H9 (cell line): ENCODE data around the gene DNASE1. TPM values are rescaled to one million over a fixed set of nuclear protein-coding genes. Genes with fewer than 3 reads are reported as not detected.

Source experiments
- DNase-seq: peaks from one replicate; pipeline ENCODE4 v3.0.0-alpha.2; 2017
- H2AFZ ChIP-seq: one replicate; pipeline ENCODE4 v1.6.1; 2013; ENCODE audit warnings: mild to moderate bottlenecking, low read length, control low read depth, moderate library complexity
- H2AK5ac ChIP-seq: 2 replicates; pipeline ENCODE4 v1.6.1; 2013; ENCODE audit warnings: low read length, control low read depth, mixed read lengths; ENCODE audit not compliant: insufficient read length
- H2BK120ac ChIP-seq: one replicate; pipeline ENCODE4 v1.6.1; 2013; ENCODE audit warnings: low read depth, mild to moderate bottlenecking, low read length, control low read depth, inconsistent platforms; ENCODE audit not compliant: poor library complexity, severe bottlenecking
- H2BK12ac ChIP-seq: 2 replicates; pipeline ENCODE4 v1.6.1; 2013; ENCODE audit warnings: low read length, control low read depth, mixed read lengths, low read depth; ENCODE audit not compliant: insufficient read length
- H2BK15ac ChIP-seq: 2 replicates; pipeline ENCODE4 v1.6.1; 2013; ENCODE audit warnings: low read depth, low read length, control low read depth
- H2BK20ac ChIP-seq: one replicate; pipeline ENCODE4 v1.6.1; 2013; ENCODE audit warnings: low read depth, mild to moderate bottlenecking, low read length, control low read depth, inconsistent platforms; ENCODE audit not compliant: poor library complexity, severe bottlenecking
- H2BK5ac ChIP-seq: 2 replicates; pipeline ENCODE4 v1.6.1; 2013; ENCODE audit warnings: low read length, control low read depth, mixed read lengths; ENCODE audit not compliant: insufficient read length
- H3K14ac ChIP-seq: 2 replicates; pipeline ENCODE4 v1.6.1; 2013; ENCODE audit warnings: low read length, control low read depth; ENCODE audit not compliant: insufficient read depth
- H3K18ac ChIP-seq: 2 replicates; pipeline ENCODE4 v1.6.1; 2013; ENCODE audit warnings: low read depth, mild to moderate bottlenecking, mixed read lengths, low read length, control low read depth; ENCODE audit not compliant: insufficient read length
- H3K23ac ChIP-seq: 2 replicates; pipeline ENCODE4 v1.6.1; 2013; ENCODE audit warnings: low read length, control low read depth, mixed read lengths, low read depth; ENCODE audit not compliant: insufficient read length
- H3K23me2 ChIP-seq: 2 replicates; pipeline ENCODE4 v1.6.1; 2013; ENCODE audit warnings: low read depth, mild to moderate bottlenecking, mixed read lengths, low read length, control low read depth; ENCODE audit not compliant: insufficient read length, poor library complexity, severe bottlenecking
- H3K27ac ChIP-seq: 2 replicates; pipeline ENCODE4 v1.5.1; 2013; ENCODE audit warnings: low read length, control low read depth, mixed read lengths, low read depth; ENCODE audit not compliant: insufficient read length
- H3K27me3 ChIP-seq: 2 replicates; pipeline ENCODE4 v1.6.1; 2013; ENCODE audit warnings: low read length, control low read depth, inconsistent platforms; ENCODE audit not compliant: insufficient read depth
- H3K4ac ChIP-seq: 2 replicates; pipeline ENCODE4 v1.6.1; 2013; ENCODE audit warnings: low read depth, mild to moderate bottlenecking, control low read depth, inconsistent platforms, low read length, moderate library complexity
- H3K4me1 ChIP-seq: 2 replicates; pipeline ENCODE4 v1.6.1; 2013; ENCODE audit warnings: low read length, control low read depth, inconsistent platforms; ENCODE audit not compliant: insufficient read depth
- H3K4me2 ChIP-seq: 2 replicates; pipeline ENCODE4 v1.6.1; 2013; ENCODE audit warnings: low read length, control low read depth, mixed read lengths; ENCODE audit not compliant: insufficient read length, insufficient read depth
- H3K56ac ChIP-seq: 2 replicates; pipeline ENCODE4 v1.6.1; 2013; ENCODE audit warnings: low read depth, mild to moderate bottlenecking, mixed read lengths, low read length, control low read depth; ENCODE audit not compliant: insufficient read length
- H3K79me1 ChIP-seq: 2 replicates; pipeline ENCODE4 v1.6.1; 2013; ENCODE audit warnings: low read depth, mild to moderate bottlenecking, moderate library complexity, low read length, control low read depth, inconsistent platforms; ENCODE audit not compliant: insufficient read depth, poor library complexity, severe bottlenecking
- H3K79me2 ChIP-seq: 2 replicates; pipeline ENCODE4 v1.6.1; 2013; ENCODE audit warnings: low read length, control low read depth, inconsistent platforms; ENCODE audit not compliant: insufficient read depth
- H3K9ac ChIP-seq: 2 replicates; pipeline ENCODE4 v1.6.1; 2013; ENCODE audit warnings: low read length, control low read depth, mixed read lengths; ENCODE audit not compliant: insufficient read length; ENCODE audit errors: extremely low read depth
- H3K9me3 ChIP-seq: one replicate; pipeline ENCODE4 v1.6.1; 2013; ENCODE audit warnings: low read depth, low read length, inconsistent platforms; ENCODE audit not compliant: control insufficient read depth
- H3T11ph ChIP-seq: one replicate; pipeline ENCODE4 v1.6.1; 2013; ENCODE audit warnings: mild to moderate bottlenecking, low read length, control low read depth, inconsistent platforms
- H4K20me1 ChIP-seq: one replicate; pipeline ENCODE4 v1.6.1; 2013; ENCODE audit not compliant: control insufficient read depth, insufficient read length, insufficient read depth
- H4K5ac ChIP-seq: 2 replicates; pipeline ENCODE4 v1.6.1; 2013; ENCODE audit warnings: low read depth, mild to moderate bottlenecking, mixed read lengths, low read length, control low read depth; ENCODE audit not compliant: insufficient read length
- H4K8ac ChIP-seq: replicated peaks from 2 replicates; pipeline ENCODE4 v1.6.1; 2013; ENCODE audit warnings: low read length, control low read depth, mixed read lengths, low read depth; ENCODE audit not compliant: insufficient read length
- H4K91ac ChIP-seq: 2 replicates; pipeline ENCODE4 v1.6.1; 2013; ENCODE audit warnings: low read depth, mild to moderate bottlenecking, moderate library complexity, mixed read lengths, low read length, control low read depth; ENCODE audit not compliant: insufficient read length
- H3K27ac Mint-ChIP-seq, 3 experiments: 2 replicates in 2 of 3; 3 replicates in 1 of 3; pipeline ENCODE4 v1.8.0; 2020 to 2021; ENCODE audit warnings: mixed read lengths in 3 of 3, mild to moderate bottlenecking in 1 of 3, moderate library complexity in 1 of 3
- H3K27me3 Mint-ChIP-seq: 2 replicates; pipeline ENCODE4 v1.8.0; 2021; ENCODE audit warnings: low read depth, mild to moderate bottlenecking, moderate library complexity, mixed read lengths
- H3K36me3 Mint-ChIP-seq, 3 experiments: 2 replicates in 2 of 3; 3 replicates in 1 of 3; pipeline ENCODE4 v1.8.0; 2020 to 2021; ENCODE audit warnings: low read depth in 3 of 3, mixed read lengths in 3 of 3; ENCODE audit not compliant: insufficient read depth in 1 of 3
- H3K4me1 Mint-ChIP-seq, 2 experiments: 2 replicates each; pipeline ENCODE4 v1.8.0; 2020; ENCODE audit warnings: mixed read lengths in 2 of 2
- H3K4me3 Mint-ChIP-seq, 2 experiments: 2 replicates in 1 of 2; 3 replicates in 1 of 2; pipeline ENCODE4 v1.8.0; 2020 to 2021; ENCODE audit warnings: mild to moderate bottlenecking in 2 of 2, mixed read lengths in 2 of 2, moderate library complexity in 1 of 2
- H3K9me3 Mint-ChIP-seq, 2 experiments: 2 replicates in 1 of 2; 3 replicates in 1 of 2; pipeline ENCODE4 v1.8.0; 2020; ENCODE audit warnings: mild to moderate bottlenecking in 2 of 2, mixed read lengths in 2 of 2, moderate library complexity in 1 of 2
- CTCF ChIP-seq: fragments of 200-600 bp; sonication (generic); conservative IDR thresholded peaks from 3 replicates; pipeline ENCODE4 v1.8.0; 2021; ENCODE audit warnings: antibody characterized with exemption, mild to moderate bottlenecking
- WGBS: extraction: QIAGEN DNeasy Blood & Tissue Kit; methylation state at CpG from one replicate; pipeline ENCODE4 v1.1.7; 2013; ENCODE audit warnings: missing lambda C conversion rate, low lambda C conversion rate, mixed read lengths; ENCODE audit not compliant: insufficient read length; ENCODE audit errors: extremely low coverage; 5-methylcytosine and 5-hydroxymethylcytosine counted together
- total RNA-seq: library from RNA; stranded (reverse); gene quantifications from 2 replicates; pipeline ENCODE4 v1.2.1, GENCODE V29; 2021

Gene DNASE1
- total RNA-seq, 1 experiment from 2014 or later: 10.1 TPM

- Histone ChIP-seq H3K79me1 (peaks cover 4% of the 10 kb centered on the region), H2BK15ac (no peak overlapping the region), H3K4me2 (no peak overlapping the region), H2AFZ (no peak overlapping the region), H2BK5ac (no peak overlapping the region), H2BK12ac (no peak overlapping the region), H3K9ac (no peak overlapping the region), H3K23ac (no peak overlapping the region), H3K9me3 (no peaks in the 10 kb centered on the region), H4K5ac (no peak overlapping the region), H2BK20ac (no peak overlapping the region), H4K8ac (no peak overlapping the region), H3K27me3 (no peaks in the 10 kb centered on the region), H3K4me1 (no peaks in the 10 kb centered on the region), H3T11ph (no peak overlapping the region), H3K4ac (no peak overlapping the region), H4K20me1 (no peaks in the 10 kb centered on the region), H3K14ac (no peak overlapping the region), H2AK5ac (no peak overlapping the region), H2BK120ac (no peak overlapping the region), H3K23me2 (no peaks in the 10 kb centered on the region), H3K18ac (no peak overlapping the region), H4K91ac (no peak overlapping the region), H3K79me2 (no peaks in the 10 kb centered on the region), H3K56ac (no peak overlapping the region), H3K27ac (no peak overlapping the region)
- no peaks in the 10 kb centered on the region for H3K9me3 Mint-ChIP-seq
- no peak for TF ChIP-seq CTCF
- H3K27ac Mint-ChIP-seq: no peak overlapping the region
- H3K4me1 Mint-ChIP-seq: peaks cover 9 to 13% of the 10 kb centered on the region in 2 experiments
- DNase-seq: no peak
- H3K36me3 Mint-ChIP-seq: no peaks in the 10 kb centered on the region
- H3K4me3 Mint-ChIP-seq: no peak overlapping the region
- no peaks in the 10 kb centered on the region for H3K27me3 Mint-ChIP-seq
- WGBS: no CpG with 5 or more reads among the region's 5 CpGs
Observed at GRCh38 chr16:3625331-3625730, 29.2 kb upstream of the DNASE1 start.
